ENCODE results near the gene UGT2B7. TPM values are rescaled to one million over a fixed set of nuclear protein-coding genes. Genes with fewer than 3 reads are reported as not detected.

Gene UGT2B7
- total and polyA plus RNA-seq, 2 of the 13 experiments (the other 11 are each of a cell fraction or from before 2014, with no cell fraction given), result 26.8 to 41.8 TPM

GRCh38 chr4:69057620-69058409 lies 38.5 kb upstream of the UGT2B7 start (continued):
- TF ChIP-seq PHF21A (CRISPR knock-in tag; IDR thresholded peaks at IDR 0.05), result peak; percentile 52; the same call in 1 of the 2 replicates
- no peak for TF ChIP-seq ZNF142 (CRISPR knock-in tag; IDR thresholded peaks at IDR 0.05)
- no peak for TF ChIP-seq ZNF678 (CRISPR knock-in tag; IDR thresholded peaks at IDR 0.05)
- TF ChIP-seq HNF1A (IDR thresholded peaks at IDR 0.05; ENCODE audit: low read depth), result peak; percentile 35; the same call in 1 of the 2 replicates
- TF ChIP-seq HNF1A (CRISPR knock-in tag; IDR thresholded peaks at IDR 0.05; ENCODE audit: borderline replicate concordance), result no peak
- no peak for TF ChIP-seq ZBTB43 (CRISPR knock-in tag; conservative IDR thresholded peaks at IDR 0.05)
- TF ChIP-seq CEBPG (CRISPR knock-in tag; IDR thresholded peaks at IDR 0.05), result peak; percentile 25; the same call in 1 of the 2 replicates
- TF ChIP-seq ZNF766 (CRISPR knock-in tag; IDR thresholded peaks at IDR 0.05; ENCODE audit: borderline replicate concordance), result 0 out of 2 replicates have a peak, but pooled peaks have one; percentile 36
- TF ChIP-seq ZNF574 (CRISPR knock-in tag; IDR thresholded peaks at IDR 0.05), result 0 out of 2 replicates have a peak, but pooled peaks have one; percentile 32
- peak; percentile 63 for TF ChIP-seq GFI1 (CRISPR knock-in tag; IDR thresholded peaks at IDR 0.05; ENCODE audit: borderline replicate concordance)
- peak; percentile 86 for TF ChIP-seq DRAP1 (CRISPR knock-in tag; IDR thresholded peaks at IDR 0.05)
- TF ChIP-seq ESRRA (CRISPR knock-in tag; IDR thresholded peaks at IDR 0.05; ENCODE audit: low read depth), result no peak
- TF ChIP-seq POGZ (CRISPR knock-in tag; IDR thresholded peaks at IDR 0.05), result peak; percentile 50; the same call in 1 of the 2 replicates
